HG03439 (cell line): ENCODE results near the gene INSR.

Experiments used
- ATAC-seq: cut with Tn5 transposase; IDR thresholded peaks from one replicate; pipeline ENCODE4 v1.9.1; 2021; ENCODE audit warnings: mild to moderate bottlenecking, moderate library complexity; ENCODE audit not compliant: unreplicated experiment

The INSR gene

DNA sequence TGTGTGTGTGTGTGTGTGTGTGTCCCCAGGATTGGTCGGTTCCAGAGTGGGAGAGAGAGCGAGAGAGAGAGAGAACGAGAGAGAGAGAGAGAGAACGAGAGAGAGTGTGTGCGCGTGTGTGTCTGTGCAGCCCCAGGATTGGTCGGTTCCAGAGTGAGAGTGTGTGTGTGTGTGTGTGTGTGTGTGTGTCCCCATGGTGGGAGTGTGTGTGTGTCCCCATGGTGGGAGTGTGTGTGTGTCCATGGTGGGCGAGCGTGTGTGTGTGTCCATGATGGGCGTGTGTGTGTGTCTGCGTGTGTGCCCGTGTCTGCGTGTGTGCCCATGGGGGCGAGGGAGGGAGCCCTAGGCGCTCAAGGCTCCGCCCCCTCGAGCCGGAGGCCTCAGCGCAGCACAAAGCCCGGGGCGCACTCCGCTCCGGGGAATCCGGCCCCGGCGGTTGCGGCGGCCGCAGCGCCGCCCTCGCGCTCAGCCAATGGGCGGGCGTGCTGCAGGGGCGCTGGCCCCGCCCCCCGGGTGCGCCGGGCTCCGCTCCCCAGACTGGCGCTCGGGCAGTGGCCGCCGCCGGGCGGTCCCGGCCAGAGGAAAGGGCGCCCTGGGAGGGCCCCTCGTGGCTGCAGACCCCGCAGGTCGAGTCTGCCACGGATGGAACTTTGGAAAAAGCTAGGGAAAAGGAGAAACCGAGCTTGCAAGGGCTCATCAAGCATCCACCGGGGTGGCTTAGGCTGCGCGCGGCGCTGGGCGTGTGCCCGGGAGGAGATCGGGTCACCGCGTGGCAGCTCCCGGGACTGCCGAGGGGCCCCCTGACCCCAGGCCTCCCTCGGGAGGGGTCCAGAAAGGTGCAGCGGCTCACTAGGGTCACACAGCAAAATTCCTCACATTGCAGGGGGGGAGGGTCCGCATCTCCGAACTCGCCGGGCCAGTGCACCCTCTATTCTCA, 96.2 kb downstream of the INSR start:
- peak; percentile 79 for ATAC-seq

DNA sequence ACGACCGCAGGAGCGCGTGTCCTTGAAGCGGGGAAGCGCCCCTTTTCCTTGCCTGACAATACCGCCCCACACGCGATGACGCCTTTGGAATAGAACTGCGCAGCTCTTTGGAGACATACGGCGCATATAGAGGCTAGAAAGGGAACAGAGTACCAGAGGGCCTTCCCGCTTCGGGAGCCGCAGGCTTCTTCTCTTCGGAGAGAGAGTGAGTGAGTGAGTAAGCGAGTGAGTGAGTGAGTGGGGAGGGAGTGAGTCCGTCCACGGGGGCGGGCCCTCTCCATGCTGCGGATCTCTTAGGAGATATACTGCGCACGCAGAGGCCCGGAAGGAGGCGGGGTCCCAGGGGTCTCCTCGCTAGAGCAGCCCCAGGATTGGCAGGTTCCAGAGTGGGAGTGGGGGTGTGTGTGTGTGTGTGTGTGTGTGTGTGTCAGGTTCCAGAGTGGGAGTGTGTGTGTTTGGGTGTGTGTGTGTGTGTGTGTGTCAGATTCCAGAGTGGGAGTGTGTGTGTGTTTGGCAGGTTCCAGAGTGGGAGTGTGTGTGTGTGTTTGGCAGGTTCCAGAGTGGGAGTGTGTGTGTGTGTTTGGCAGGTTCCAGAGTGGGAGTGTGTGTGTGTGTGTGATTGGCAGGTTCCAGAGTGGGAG, 97.0 kb downstream of the INSR start:
- peak; percentile 53 for ATAC-seq

DNA sequence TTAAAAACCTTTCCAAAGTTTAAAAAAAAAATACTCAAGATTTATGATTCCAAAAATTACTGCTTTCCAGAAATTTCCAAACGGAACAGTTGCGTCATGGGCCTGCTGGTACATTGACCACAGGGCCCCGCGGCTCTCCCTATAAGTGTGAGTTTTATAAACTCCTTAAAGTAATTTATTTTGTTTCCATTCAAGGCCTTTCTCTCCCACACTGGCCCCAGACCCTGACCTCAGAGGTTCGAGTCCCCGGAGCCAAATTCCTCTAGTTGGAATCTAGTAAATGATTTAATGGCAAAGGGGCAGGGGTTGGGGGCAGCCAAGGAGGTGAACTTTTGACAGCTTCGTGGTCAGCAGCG, 97.5 kb downstream of the INSR start:
- ATAC-seq: no peak

DNA sequence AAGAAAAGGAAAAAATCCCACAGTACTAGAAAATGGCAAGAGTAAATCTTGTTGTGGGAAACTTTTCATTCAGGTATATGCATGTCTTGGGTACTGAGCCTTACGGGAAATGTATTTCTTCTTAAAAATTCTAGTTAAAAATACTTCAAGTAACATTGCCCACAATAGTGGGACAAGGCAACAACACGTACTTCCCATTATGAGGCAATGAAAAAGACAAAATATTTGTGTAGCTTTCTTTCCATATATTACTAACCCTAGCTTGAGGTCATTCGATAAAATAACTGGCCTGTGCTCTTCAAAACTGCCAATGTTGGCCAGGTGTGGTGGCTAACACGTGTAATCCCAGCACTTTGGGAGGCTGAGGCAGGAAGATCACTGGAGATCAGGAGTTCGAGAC, 99.2 kb downstream of the INSR start:
- ATAC-seq: no peak

- no peak for ATAC-seq
These were observed 99.6 kb downstream of the INSR start for GRCh38 chr19:7194566-7194965.

DNA sequence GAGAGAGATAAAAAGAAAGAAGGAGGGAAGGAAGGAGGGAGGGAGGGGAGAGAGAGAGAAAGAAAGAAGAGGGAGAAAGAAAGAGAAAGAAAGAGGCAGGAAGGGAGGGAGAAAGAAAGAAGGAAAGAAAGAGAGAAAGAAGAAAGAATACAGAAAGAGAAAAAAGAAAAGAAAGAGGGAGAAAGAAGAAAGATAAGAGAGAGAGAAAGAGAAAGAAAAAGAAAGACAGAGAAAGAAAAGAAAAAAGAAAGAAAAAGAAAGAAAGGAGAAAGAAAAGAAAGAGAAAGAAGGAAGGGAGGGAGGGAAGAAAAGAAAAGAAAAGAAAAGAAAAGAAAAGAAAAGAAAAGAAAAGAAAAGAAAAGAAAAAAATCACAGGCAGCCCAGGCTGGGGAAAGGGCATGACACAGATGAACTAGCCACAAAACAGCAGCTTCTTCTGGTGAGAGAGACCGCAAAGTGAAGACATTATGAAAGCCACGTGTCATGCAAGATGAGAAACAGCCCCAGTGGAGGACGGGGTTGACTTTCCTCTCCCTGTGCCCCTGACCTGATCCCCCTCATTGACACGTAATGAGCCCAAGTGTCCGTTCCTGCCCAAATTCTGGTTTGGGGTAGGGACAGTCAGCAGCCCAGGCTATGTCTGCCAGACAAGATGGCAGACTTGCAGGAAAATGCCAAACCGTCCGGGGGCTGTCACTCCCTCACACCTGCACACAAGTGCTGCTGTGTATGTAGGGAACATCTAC, 102.1 kb downstream of the INSR start:
- no peak for ATAC-seq

DNA sequence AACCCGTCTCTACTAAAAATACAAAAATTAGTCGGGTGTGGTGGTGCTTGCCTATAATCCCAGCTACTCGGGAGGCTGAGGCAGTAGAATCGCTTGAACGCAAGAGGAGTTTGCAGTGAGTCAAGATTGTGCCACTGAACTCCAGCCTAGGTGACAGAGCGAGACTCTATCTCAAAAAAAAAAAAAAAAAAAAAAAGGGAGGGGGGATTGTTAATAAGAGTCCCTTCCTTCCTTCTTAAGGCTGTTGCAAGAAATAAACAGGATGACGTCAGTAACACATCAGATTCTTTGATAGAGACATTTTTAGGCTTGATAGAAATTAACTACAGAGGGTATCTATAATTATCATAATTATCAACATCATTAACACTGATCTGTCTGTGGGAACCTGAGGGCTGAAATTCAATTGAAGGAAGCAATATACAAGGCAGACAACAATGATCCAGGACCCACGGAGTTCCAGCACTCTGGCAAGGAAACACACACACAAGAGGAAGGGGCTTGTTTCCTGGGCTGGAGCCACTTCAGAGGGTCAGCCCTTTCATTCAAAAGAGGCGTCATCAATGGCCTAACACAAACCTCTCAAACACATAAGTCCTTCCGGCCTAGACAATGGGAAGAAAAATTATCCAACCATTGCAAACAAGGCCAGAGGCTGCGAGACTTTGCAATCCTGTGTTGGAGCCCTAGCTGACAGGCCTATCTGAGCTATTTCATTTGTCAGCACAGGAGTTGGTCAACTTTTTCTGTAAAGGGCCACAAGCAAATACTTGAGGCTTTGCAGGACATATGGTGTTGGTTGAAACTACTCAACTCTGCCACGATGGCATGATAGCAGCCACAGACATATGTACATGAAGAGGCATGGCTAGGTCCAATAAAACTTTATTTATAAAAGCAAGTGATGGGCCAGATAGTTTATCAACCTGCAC, 105.2 kb downstream of the INSR start:
- no peak for ATAC-seq

- ATAC-seq: no peak
These were observed 106.4 kb downstream of the INSR start for GRCh38 chr19:7187605-7188339.

GRCh38 chr19:7182489-7182888, 111.7 kb downstream of the INSR start:
- no peak for ATAC-seq

DNA sequence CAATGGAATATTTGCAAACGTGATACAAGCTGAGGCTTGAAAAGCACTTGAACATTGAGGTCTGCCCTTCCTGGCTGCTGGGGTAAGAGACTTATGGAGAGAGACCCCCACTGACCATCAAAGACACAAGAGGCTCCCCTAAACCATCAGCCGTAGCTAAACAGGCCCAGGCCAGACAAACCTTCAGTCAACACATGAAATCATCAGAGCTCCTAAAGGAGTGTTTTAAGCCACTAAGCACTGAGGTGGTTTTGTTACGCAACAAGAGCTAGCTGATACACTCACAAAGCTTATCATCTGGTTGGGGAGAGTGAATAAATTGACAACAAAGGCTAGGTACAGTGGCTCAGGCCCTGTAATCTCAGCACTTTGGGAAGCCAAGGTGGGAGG, 114.3 kb downstream of the INSR start:
- ATAC-seq: no peak

- ATAC-seq: no peak
These were observed 116.3 kb downstream of the INSR start for GRCh38 chr19:7177926-7178325.

- ATAC-seq: no peak
These were observed 117.4 kb downstream of the INSR start for GRCh38 chr19:7176792-7177191.

- ATAC-seq: no peak
These were observed 121.4 kb downstream of the INSR start for GRCh38 chr19:7172794-7173193.

GRCh38 chr19:7170983-7171382, 123.2 kb downstream of the INSR start:
- ATAC-seq: no peak

GRCh38 chr19:7168941-7169340, 125.3 kb downstream of the INSR start:
- no peak for ATAC-seq

GRCh38 chr19:7161292-7161691, 132.9 kb downstream of the INSR start:
- no peak for ATAC-seq

DNA sequence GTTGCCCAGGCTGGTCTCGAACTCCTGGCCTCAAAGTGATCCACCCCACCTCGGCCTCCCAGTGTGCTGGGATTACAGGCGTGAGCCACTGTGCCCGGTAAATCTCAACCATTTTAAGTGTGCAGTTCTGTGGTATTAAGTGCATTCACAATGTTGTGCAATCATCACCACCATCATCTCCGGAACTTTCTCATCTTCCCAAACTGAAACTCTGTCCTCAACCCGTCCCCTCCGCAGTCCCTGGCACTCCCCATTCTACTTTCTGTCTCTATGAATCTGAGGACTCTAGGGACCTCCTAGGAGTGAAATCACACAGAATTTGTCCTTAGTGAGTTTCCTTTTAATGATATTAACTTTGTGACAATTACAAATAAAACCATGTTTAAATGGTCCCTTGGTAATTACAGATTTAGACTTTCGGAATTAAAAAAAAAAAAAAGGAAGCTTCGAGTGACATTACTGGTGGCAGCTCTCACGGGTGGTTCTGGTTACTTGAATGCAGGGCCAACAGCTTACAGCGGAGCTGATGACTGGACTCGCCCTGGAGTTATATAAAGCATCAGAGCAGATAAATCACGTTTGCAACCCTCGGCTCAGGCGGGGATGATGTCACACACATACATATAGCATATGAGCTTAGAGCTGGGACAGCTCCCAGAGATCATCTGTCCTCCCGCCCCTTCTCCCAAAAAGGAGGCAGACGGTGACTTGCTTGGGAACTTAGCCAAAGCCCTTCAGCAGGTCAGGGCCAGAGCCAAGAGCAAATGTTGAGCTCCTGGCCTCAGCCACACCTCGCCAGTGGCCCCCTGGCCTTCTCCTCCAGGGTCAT, 134.9 kb downstream of the INSR start:
- no peak for ATAC-seq

DNA sequence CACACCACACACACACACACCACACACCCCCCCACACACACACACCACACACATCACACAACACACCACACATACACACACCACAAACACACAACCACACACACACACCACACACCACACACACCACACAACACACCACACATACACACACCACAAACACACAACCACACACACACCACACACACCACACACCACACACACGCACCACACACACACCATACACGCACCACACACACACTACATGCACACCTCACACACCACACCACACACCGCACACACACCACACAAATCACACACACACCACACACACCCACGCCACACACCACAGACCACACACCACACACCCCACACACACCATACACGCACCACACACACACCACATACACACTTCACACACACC, 141.2 kb downstream of the INSR start:
- ATAC-seq: no peak

DNA sequence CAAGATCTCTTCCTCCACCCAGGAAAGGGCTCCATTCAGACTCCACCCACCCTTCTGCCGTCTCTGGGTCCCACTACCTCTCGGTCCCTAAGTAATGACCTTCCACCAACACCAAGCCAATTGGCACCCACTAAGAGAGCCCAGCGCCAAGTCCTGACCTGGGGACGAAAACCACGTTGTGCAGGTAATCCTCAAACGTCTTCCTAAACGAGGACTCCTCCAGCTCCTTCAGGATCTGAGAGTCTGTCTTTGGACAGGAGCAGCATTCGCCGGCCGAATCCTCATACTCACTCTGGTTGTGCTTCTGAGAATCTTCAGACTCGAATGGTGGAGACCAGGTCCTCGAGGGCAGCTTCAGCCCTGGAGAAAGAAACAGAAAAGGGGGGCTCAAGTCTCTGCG, 141.6 kb downstream of the INSR start:
- no peak for ATAC-seq
